Measurements from ENCODE around the gene SPSB1. TPM values are rescaled to one million over a fixed set of nuclear protein-coding genes. Genes with fewer than 3 reads are reported as not detected.

Gene SPSB1
- total RNA-seq, 1 experiment from 2014 or later: 4.3 TPM

DNA sequence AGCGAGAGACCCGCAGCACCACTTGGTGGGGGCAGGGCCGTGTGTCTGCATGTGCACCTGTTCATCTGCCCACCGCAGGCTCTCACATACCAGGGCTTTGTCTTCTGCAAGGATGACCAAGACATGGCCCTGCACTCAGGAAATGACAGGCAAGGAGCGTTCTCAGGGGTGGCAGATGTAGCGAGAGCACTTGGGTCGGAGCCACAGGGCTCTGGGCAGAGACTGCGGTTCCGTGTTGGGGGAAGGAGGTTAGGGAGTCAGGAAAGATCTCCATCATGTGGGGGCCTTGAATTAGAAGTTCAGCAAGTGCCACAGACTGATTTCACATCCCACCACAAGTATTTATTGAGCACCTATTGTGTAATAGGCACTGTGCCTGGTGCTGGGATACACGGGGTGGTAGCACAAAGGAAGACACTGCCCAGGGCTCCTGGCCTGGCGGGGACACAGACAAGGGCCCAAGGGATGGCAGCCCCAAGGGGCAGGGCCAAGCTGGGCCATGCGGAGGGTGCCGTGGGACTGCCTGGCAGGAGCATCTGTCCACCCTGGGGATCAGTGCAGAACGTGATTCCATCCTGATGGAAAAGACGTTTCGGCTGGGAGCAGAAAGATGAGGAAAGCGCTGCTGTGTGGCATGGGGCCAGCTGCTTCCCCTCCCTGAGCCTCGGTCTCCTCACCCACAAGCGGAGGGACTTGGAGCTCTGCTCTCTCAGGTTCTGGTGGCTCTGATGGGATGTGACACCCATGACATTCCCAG lies 11.4 kb upstream of the SPSB1 start:
- Mint-ChIP-seq H3K27ac (no peak overlapping the region), H3K4me3 (no peak overlapping the region), H3K36me3 (no peaks in the 10 kb centered on the region), H3K9me3 (peaks cover 12% of the 10 kb centered on the region), H3K4me1 (peaks cover 30% of the 10 kb centered on the region), H3K27me3 (ENCODE audit: low read depth) (no peaks in the 10 kb centered on the region; the same call in 1 of the 2 replicates)
- TF ChIP-seq NR3C1 (CRISPR knock-in tag; conservative IDR thresholded peaks at IDR 0.05; ENCODE audit: low read depth) (no peak), ELF4 (CRISPR knock-in tag; IDR thresholded peaks at IDR 0.05; ENCODE audit: low read depth) (no peak)
- no peak for DNase-seq (ENCODE audit: low spot score)
- ChIA-PET POLR2A (no interaction called here), CTCF (interaction anchor here (0.8 to 6.7 kb wide), 8 partner anchors 9 to 307 kb away, joined by 3 to 34 read pairs (median 8); partner anchors contain the start of gene SPSB1)
- ATAC-seq: no peak

DNA sequence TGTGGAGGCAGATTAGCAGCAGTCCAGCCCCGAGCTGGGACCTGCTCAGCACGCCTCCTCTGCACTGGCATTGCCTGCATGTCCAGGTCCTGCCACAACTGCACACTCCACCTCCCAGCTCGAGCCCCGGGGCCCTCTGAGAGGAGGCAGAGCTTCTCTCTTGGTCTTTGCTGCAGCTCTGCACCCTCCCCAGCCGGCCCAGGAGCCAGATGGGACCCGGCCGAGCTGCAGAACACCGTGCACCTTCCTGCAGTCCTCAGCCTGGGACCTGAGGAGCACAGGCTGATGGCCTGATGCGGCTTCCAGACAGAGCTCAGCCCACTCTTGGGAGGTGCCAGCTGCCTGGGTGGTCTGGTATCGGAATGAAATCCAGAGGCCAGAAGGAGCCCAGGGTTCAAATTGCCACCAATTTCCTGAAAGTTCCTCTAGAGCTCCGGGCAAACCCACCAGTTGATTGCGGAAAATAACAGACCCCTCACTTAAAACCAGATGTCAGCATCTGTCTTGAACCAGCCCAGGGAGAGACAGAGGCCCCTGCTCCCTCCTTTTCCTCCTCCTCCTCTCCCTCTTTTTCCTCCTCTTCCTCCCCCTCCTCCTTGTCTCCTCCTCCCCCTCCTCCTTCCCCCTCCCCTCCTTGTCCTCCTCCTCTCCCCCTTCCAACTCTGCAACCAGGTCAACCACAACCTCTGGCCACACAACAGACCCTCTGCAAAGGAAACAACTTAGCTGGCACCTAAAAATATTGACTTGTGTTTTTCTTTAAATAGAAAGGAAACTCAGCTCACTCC lies 10.6 kb upstream of the SPSB1 start:
- H3K27ac Mint-ChIP-seq: no peak overlapping the region
- POLR2A ChIA-PET: no interaction called here

More for the DNA sequence above, 10.6 kb upstream of the SPSB1 start:
- H3K36me3 Mint-ChIP-seq: no peaks in the 10 kb centered on the region
- DNase-seq (ENCODE audit: low spot score) (no peak), ATAC-seq (no peak)
- peaks cover 27% of the 10 kb centered on the region for H3K4me1 Mint-ChIP-seq
- TF ChIP-seq ETV6 (CRISPR knock-in tag; IDR thresholded peaks at IDR 0.05): no peak
- TF ChIP-seq, protein P1, sequence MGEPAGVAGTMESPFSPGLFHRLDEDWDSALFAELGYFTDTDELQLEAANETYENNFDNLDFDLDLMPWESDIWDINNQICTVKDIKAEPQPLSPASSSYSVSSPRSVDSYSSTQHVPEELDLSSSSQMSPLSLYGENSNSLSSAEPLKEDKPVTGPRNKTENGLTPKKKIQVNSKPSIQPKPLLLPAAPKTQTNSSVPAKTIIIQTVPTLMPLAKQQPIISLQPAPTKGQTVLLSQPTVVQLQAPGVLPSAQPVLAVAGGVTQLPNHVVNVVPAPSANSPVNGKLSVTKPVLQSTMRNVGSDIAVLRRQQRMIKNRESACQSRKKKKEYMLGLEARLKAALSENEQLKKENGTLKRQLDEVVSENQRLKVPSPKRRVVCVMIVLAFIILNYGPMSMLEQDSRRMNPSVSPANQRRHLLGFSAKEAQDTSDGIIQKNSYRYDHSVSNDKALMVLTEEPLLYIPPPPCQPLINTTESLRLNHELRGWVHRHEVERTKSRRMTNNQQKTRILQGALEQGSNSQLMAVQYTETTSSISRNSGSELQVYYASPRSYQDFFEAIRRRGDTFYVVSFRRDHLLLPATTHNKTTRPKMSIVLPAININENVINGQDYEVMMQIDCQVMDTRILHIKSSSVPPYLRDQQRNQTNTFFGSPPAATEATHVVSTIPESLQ (CRISPR knock-in tag; IDR thresholded peaks at IDR 0.05): no peak
- no peak for TF ChIP-seq SMAD4 (CRISPR knock-in tag; IDR thresholded peaks at IDR 0.05)
- no peak for TF ChIP-seq NR3C1 (CRISPR knock-in tag; conservative IDR thresholded peaks at IDR 0.05; ENCODE audit: low read depth)
- no peak for TF ChIP-seq GTF2I (CRISPR knock-in tag; conservative IDR thresholded peaks at IDR 0.05)
- TF ChIP-seq TCF7 (CRISPR knock-in tag; IDR thresholded peaks at IDR 0.05; ENCODE audit: low read depth): no peak
- no peak for TF ChIP-seq HMGA2 (CRISPR knock-in tag; IDR thresholded peaks at IDR 0.05)
- TF ChIP-seq, protein P2, sequence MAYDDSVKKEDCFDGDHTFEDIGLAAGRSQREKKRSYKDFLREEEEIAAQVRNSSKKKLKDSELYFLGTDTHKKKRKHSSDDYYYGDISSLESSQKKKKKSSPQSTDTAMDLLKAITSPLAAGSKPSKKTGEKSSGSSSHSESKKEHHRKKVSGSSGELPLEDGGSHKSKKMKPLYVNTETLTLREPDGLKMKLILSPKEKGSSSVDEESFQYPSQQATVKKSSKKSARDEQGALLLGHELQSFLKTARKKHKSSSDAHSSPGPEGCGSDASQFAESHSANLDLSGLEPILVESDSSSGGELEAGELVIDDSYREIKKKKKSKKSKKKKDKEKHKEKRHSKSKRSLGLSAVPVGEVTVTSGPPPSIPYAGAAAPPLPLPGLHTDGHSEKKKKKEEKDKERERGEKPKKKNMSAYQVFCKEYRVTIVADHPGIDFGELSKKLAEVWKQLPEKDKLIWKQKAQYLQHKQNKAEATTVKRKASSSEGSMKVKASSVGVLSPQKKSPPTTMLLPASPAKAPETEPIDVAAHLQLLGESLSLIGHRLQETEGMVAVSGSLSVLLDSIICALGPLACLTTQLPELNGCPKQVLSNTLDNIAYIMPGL (CRISPR knock-in tag; IDR thresholded peaks at IDR 0.05): no peak
- no peak for TF ChIP-seq ZNF121 (CRISPR knock-in tag; IDR thresholded peaks at IDR 0.05)
- no peak for TF ChIP-seq IRF2 (CRISPR knock-in tag; IDR thresholded peaks at IDR 0.05; ENCODE audit: borderline replicate concordance, low read depth)
- TF ChIP-seq, protein P3, sequence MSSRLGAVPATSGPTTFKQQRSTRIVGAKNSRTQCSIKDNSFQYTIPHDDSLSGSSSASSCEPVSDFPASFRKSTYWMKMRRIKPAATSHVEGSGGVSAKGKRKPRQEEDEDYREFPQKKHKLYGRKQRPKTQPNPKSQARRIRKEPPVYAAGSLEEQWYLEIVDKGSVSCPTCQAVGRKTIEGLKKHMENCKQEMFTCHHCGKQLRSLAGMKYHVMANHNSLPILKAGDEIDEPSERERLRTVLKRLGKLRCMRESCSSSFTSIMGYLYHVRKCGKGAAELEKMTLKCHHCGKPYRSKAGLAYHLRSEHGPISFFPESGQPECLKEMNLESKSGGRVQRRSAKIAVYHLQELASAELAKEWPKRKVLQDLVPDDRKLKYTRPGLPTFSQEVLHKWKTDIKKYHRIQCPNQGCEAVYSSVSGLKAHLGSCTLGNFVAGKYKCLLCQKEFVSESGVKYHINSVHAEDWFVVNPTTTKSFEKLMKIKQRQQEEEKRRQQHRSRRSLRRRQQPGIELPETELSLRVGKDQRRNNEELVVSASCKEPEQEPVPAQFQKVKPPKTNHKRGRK (CRISPR knock-in tag; IDR thresholded peaks at IDR 0.05; ENCODE audit: borderline replicate concordance): no peak
- TF ChIP-seq, protein P4, sequence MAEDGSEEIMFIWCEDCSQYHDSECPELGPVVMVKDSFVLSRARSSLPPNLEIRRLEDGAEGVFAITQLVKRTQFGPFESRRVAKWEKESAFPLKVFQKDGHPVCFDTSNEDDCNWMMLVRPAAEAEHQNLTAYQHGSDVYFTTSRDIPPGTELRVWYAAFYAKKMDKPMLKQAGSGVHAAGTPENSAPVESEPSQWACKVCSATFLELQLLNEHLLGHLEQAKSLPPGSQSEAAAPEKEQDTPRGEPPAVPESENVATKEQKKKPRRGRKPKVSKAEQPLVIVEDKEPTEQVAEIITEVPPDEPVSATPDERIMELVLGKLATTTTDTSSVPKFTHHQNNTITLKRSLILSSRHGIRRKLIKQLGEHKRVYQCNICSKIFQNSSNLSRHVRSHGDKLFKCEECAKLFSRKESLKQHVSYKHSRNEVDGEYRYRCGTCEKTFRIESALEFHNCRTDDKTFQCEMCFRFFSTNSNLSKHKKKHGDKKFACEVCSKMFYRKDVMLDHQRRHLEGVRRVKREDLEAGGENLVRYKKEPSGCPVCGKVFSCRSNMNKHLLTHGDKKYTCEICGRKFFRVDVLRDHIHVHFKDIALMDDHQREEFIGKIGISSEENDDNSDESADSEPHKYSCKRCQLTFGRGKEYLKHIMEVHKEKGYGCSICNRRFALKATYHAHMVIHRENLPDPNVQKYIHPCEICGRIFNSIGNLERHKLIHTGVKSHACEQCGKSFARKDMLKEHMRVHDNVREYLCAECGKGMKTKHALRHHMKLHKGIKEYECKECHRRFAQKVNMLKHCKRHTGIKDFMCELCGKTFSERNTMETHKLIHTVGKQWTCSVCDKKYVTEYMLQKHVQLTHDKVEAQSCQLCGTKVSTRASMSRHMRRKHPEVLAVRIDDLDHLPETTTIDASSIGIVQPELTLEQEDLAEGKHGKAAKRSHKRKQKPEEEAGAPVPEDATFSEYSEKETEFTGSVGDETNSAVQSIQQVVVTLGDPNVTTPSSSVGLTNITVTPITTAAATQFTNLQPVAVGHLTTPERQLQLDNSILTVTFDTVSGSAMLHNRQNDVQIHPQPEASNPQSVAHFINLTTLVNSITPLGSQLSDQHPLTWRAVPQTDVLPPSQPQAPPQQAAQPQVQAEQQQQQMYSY (CRISPR knock-in tag; IDR thresholded peaks at IDR 0.05): no peak
- TF ChIP-seq, protein P5, sequence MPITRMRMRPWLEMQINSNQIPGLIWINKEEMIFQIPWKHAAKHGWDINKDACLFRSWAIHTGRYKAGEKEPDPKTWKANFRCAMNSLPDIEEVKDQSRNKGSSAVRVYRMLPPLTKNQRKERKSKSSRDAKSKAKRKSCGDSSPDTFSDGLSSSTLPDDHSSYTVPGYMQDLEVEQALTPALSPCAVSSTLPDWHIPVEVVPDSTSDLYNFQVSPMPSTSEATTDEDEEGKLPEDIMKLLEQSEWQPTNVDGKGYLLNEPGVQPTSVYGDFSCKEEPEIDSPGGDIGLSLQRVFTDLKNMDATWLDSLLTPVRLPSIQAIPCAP (CRISPR knock-in tag; IDR thresholded peaks at IDR 0.05): no peak
- no peak overlapping the region for H3K4me3 Mint-ChIP-seq
- peaks cover 12% of the 10 kb centered on the region for H3K9me3 Mint-ChIP-seq
- H3K27me3 Mint-ChIP-seq (ENCODE audit: low read depth): no peaks in the 10 kb centered on the region; the same call in 1 of the 2 replicates
- CTCF ChIA-PET: interaction anchor here (0.7 to 6.7 kb wide), 5 partner anchors 10 to 574 kb away, joined by 3 to 34 read pairs (median 4); partner anchors contain the start of gene SPSB1
